Prostate gland (tissue), 2 donors: ENCODE measurements around the gene RASSF10. TPM values are rescaled to one million over a fixed set of nuclear protein-coding genes. Genes with fewer than 3 reads are reported as not detected.

Experiments
- DNase-seq: peaks from one replicate; pipeline ENCODE4 v3.0.0-alpha.2; 2019; ENCODE audit warnings: low spot score
- H3K27ac ChIP-seq, 2 donors: fragments of 200-600 bp; sonication (generic); 2 replicates each; pipeline ENCODE4 v1.5.1; 2017 to 2019
- H3K27me3 ChIP-seq: fragments of 200-600 bp; sonication (generic); replicated peaks from 2 replicates; pipeline ENCODE4 v1.5.1; 2019; ENCODE audit not compliant: insufficient read depth
- H3K36me3 ChIP-seq, 2 donors: fragments of 200-600 bp; sonication (generic); 1 replicate in 1 of 2; 2 replicates in 1 of 2; pipeline versions ENCODE4 v1.5.1 to v1.8.1; 2017 to 2019
- H3K4me1 ChIP-seq: fragments of 200-600 bp; sonication (generic); replicated peaks from 2 replicates; pipeline ENCODE4 v1.5.1; 2019
- H3K4me3 ChIP-seq, 2 donors: fragments of 200-600 bp; sonication (generic); 2 replicates each; pipeline ENCODE4 v1.5.1; 2017 to 2019
- H3K9me3 ChIP-seq: fragments of 200-600 bp; sonication (generic); 2 replicates; pipeline ENCODE4 v1.5.1; 2017
- POLR2A ChIP-seq: fragments of 450-650 bp; IDR thresholded peaks from one replicate; pipeline ENCODE4 v1.6.1; 2016; ENCODE audit warnings: antibody characterized with exemption, mild to moderate bottlenecking
- POLR2AphosphoS5 ChIP-seq: sonication (generic); formaldehyde crosslinking; IDR thresholded peaks from one replicate; pipeline ENCODE4 v1.6.1; 2017; ENCODE audit warnings: antibody characterized with exemption
- WGBS: methylation state at CpG from one replicate; pipeline ENCODE4 v1.1.5; 2018; 5-methylcytosine and 5-hydroxymethylcytosine counted together
- intact Hi-C: fragments of 100-400 bp; cut with DNase I; formaldehyde crosslinking; loops from one replicate; pipeline ENCODE4 v1.14.2; 2022
- total RNA-seq, 2 donors: library from RNA; depleted of rRNA; stranded (reverse); fragments of >200 nt; gene quantifications; one replicate each; pipeline ENCODE4 v1.1.0, GENCODE V29; 2016
- TF ChIP-seq, protein P1 (sequence below), 4 experiments: fragments of 200-600 bp in 2 of 4; fragments of 450-650 bp in 2 of 4; sonication (generic) in 2 of 4; IDR thresholded peaks; 1 replicate in 3 of 4; 2 replicates in 1 of 4; pipeline ENCODE4 v1.5.1; 2016 to 2019; ENCODE audit warnings: antibody characterized with exemption in 4 of 4, mild to moderate bottlenecking in 2 of 4, moderate library complexity in 2 of 4

The RASSF10 gene
- total RNA-seq, 2 donors from 2014 or later = 2.7 to 3.3 TPM

GRCh38 chr11:13053255-13053917, 44.3 kb downstream of the RASSF10 start:
- TF ChIP-seq POLR2A (no peak), POLR2AphosphoS5 (no peak)
- TF ChIP-seq, protein P1, sequence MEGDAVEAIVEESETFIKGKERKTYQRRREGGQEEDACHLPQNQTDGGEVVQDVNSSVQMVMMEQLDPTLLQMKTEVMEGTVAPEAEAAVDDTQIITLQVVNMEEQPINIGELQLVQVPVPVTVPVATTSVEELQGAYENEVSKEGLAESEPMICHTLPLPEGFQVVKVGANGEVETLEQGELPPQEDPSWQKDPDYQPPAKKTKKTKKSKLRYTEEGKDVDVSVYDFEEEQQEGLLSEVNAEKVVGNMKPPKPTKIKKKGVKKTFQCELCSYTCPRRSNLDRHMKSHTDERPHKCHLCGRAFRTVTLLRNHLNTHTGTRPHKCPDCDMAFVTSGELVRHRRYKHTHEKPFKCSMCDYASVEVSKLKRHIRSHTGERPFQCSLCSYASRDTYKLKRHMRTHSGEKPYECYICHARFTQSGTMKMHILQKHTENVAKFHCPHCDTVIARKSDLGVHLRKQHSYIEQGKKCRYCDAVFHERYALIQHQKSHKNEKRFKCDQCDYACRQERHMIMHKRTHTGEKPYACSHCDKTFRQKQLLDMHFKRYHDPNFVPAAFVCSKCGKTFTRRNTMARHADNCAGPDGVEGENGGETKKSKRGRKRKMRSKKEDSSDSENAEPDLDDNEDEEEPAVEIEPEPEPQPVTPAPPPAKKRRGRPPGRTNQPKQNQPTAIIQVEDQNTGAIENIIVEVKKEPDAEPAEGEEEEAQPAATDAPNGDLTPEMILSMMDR (IDR thresholded peaks at IDR 0.05) = no peak
- intact Hi-C loops = no loop called here
- no peak overlapping the region for H3K4me3 ChIP-seq
- H3K36me3 ChIP-seq = no peaks in the 10 kb centered on the region
- no peak for DNase-seq
- 76% methylated on average over 6 of the region's 6 CpGs for WGBS
- no peaks in the 10 kb centered on the region for H3K4me1 ChIP-seq
- H3K9me3 ChIP-seq = no peaks in the 10 kb centered on the region
- no peaks in the 10 kb centered on the region for H3K27me3 ChIP-seq
- no peak overlapping the region for H3K27ac ChIP-seq

- 88% methylated on average over 3 of the region's 3 CpGs for WGBS
- H3K9me3 ChIP-seq = no peaks in the 10 kb centered on the region
- H3K27ac ChIP-seq = no peak overlapping the region
- no peak overlapping the region for H3K4me3 ChIP-seq
- TF ChIP-seq, protein P1 (IDR thresholded peaks at IDR 0.05) = no peak
- TF ChIP-seq POLR2AphosphoS5 = no peak
- no peaks in the 10 kb centered on the region for H3K4me1 ChIP-seq
- no peak for DNase-seq
- no peaks in the 10 kb centered on the region for H3K27me3 ChIP-seq
- intact Hi-C loops = no loop called here
- no peaks in the 10 kb centered on the region for H3K36me3 ChIP-seq
These were observed 45.2 kb downstream of the RASSF10 start for GRCh38 chr11:13054278-13054677.

DNA sequence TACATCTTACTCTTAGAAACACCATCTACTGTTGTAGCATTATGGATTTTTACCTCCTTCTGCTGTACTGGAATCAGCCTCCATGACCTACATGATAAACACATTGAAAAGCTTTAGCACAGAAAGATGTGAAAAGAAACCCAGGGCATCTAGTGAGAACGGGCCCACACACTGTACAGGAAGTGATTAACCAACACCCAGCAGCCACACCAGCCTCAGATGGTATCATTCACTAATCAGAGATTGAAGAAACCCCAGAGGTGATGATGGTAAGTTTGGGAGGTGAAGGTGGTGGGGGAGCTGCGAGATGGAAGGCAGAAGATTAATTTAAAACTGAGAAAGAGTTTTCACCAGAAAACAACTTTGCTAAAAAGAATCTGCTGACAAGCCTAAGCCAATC, 46.1 kb downstream of the RASSF10 start:
- intact Hi-C loops = no loop called here
- H3K27ac ChIP-seq = no peak overlapping the region
- H3K9me3 ChIP-seq = no peaks in the 10 kb centered on the region
- H3K4me3 ChIP-seq = no peak overlapping the region
- H3K36me3 ChIP-seq = no peaks in the 10 kb centered on the region
- WGBS = 71% methylated on average over 2 of the region's 2 CpGs
- TF ChIP-seq POLR2A (no peak), POLR2AphosphoS5 (no peak)
- TF ChIP-seq, protein P1 (IDR thresholded peaks at IDR 0.05) = no peak
- no peaks in the 10 kb centered on the region for H3K27me3 ChIP-seq
- no peaks in the 10 kb centered on the region for H3K4me1 ChIP-seq
- DNase-seq = no peak

- no peak for TF ChIP-seq POLR2A
- TF ChIP-seq, protein P1 (IDR thresholded peaks at IDR 0.05) = no peak
- TF ChIP-seq POLR2AphosphoS5 = no peak
- Histone ChIP-seq H3K9me3 (no peaks in the 10 kb centered on the region), H3K27me3 (peaks cover 4% of the 10 kb centered on the region), H3K27ac (no peak overlapping the region), H3K4me1 (no peaks in the 10 kb centered on the region), H3K36me3 (no peaks in the 10 kb centered on the region), H3K4me3 (no peak overlapping the region)
- DNase-seq = no peak
- intact Hi-C loops = no loop called here
- 80% methylated on average over 3 of the region's 3 CpGs for WGBS
These were observed 52.3 kb downstream of the RASSF10 start for GRCh38 chr11:13061294-13061990.
